ENCODE results near the gene CXXC5.
A peak's percentile ranks its signal among the peaks of the same experiment; 100 is the strongest.

The CXXC5 gene

DNA sequence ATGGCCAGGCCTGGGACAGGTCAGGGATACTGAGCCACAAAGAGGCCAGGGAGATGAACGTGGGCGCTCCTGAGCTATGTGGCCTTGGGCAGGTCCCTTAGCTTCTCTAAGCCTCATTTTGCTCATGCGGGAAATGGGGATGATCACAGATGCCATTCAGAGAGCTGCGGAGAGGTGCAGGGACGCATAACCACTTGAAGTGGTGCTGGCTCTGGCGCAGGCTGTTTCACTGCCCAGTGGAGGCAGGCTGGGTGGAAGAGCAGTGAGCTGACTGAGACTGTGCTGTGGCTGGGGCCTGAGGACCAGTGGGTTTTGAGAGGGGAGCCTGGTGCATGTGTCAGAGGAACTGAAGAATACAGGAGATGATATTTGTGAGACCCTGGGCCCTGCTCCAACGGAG, 18.4 kb downstream of the CXXC5 start:
- H3K4me3 ChIP-seq (ENCODE audit: control insufficient read depth, low read depth, low read length), result no peak overlapping the region
- TF ChIP-seq, protein P1, sequence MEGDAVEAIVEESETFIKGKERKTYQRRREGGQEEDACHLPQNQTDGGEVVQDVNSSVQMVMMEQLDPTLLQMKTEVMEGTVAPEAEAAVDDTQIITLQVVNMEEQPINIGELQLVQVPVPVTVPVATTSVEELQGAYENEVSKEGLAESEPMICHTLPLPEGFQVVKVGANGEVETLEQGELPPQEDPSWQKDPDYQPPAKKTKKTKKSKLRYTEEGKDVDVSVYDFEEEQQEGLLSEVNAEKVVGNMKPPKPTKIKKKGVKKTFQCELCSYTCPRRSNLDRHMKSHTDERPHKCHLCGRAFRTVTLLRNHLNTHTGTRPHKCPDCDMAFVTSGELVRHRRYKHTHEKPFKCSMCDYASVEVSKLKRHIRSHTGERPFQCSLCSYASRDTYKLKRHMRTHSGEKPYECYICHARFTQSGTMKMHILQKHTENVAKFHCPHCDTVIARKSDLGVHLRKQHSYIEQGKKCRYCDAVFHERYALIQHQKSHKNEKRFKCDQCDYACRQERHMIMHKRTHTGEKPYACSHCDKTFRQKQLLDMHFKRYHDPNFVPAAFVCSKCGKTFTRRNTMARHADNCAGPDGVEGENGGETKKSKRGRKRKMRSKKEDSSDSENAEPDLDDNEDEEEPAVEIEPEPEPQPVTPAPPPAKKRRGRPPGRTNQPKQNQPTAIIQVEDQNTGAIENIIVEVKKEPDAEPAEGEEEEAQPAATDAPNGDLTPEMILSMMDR (IDR thresholded peaks at IDR 0.05; ENCODE audit: control insufficient read depth, insufficient read depth, low read depth, low read length, missing control alignments), result no peak
- DNase-seq (ENCODE audit: low read depth), result no peak

DNA sequence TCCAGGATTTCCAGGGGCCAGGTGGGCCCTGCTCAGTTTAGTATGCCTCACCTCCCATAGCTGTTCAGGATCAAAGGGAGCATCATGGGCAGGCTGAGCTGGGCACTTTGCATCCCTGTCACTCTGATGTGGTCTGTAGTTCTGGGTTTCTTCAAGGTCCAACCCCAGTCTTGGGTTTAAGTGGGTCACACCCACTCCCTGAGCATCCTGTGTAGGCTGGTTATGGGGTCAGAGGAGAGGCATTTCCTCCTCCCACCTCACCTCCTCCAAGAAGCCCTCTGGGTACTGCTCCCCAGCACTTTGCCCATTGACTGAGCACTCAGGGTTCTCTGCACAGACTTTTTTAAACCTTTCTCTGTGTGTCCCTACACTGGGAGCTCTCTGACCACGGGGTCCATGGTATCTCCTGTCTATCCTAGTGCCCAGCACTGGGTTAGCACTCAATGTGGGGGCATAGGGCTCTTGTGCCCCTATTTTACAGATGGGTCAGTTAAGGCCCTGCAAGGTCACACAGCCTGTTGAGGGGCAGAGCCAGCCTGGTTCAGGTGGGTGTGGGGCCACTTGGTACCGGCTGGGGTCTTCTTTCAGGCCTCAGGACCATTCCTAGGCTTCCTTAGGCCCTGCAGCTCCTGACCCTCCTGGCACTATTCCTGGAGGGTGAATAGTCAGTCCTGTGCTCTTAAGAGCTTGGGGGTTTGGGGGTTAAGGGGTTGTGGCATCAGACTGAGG, 19.0 kb downstream of the CXXC5 start:
- TF ChIP-seq, protein P1 (IDR thresholded peaks at IDR 0.05; ENCODE audit: control insufficient read depth, insufficient read depth, low read depth, low read length, missing control alignments), result no peak
- DNase-seq (ENCODE audit: low read depth), result no peak
- H3K4me3 ChIP-seq (ENCODE audit: control insufficient read depth, low read depth, low read length), result no peak overlapping the region

DNA sequence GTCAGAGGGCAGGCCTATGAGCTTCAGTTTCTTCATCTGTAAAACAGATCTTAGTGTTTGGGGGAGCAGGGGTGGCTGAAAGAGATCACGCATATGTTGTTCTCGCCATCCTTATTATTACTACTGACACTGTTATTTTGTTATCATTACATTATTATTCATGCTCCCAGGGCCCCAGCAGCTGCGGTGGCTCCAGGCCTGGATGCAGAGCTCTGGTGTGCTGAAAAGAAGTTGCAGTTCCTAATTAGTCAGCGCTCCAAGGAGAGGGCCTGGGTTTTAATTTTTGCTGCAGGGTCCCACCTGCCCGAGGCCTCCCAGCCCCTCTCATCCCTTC, 19.5 kb downstream of the CXXC5 start:
- H3K4me3 ChIP-seq (ENCODE audit: control insufficient read depth, low read depth, low read length), result peak overlapping the region; percentile 19
- DNase-seq (ENCODE audit: low read depth), result no peak

DNA sequence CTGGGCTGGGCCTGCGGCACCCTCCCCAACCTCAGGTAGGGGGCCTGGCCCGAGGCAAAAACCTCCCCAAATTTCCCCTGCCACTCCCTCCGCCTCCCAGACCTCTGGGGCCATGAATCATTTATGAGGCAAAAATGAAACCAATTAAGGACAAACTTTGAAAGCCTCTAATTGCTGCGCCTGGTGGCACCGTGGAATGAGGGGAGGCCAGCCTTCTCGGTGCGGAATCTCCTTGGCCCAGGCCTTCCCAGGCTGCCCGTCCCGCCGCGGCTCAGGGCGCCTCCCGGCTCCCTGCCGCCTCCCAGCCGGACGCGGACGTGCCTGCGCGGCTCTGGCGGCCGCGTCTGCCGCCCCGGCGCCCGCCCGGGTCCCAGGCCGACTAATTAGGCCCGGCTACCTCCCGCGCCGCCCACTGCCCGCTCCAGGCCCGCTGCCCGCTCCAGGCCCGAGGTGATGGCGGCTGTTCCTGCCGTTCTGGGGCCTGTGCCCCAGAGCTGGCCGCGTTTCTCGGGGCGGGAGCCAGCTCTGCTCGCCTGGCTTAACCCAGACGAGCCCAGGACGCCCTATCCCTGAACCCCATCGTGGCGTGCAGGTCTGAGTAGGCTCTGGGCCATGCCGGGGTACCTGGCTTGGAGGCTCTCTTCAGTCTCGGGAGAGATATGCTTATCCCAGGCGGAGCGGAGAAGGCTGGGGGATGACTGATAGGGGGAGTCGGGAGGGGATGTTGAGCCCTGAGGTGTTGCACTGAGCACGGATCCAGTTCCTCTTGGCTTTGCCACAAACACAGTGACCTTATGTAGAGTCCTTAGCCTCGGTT, 20.1 kb downstream of the CXXC5 start:
- peak overlapping the region; percentile 21 for H3K4me3 ChIP-seq (ENCODE audit: control insufficient read depth, low read depth, low read length)
- DNase-seq (ENCODE audit: low read depth), result no peak
- TF ChIP-seq, protein P1 (IDR thresholded peaks at IDR 0.05; ENCODE audit: control insufficient read depth, insufficient read depth, low read depth, low read length, missing control alignments), result no peak

More for the DNA sequence above, 19.5 kb downstream of the CXXC5 start:
- TF ChIP-seq, protein P1 (IDR thresholded peaks at IDR 0.05; ENCODE audit: control insufficient read depth, insufficient read depth, low read depth, low read length, missing control alignments), result no peak

DNA sequence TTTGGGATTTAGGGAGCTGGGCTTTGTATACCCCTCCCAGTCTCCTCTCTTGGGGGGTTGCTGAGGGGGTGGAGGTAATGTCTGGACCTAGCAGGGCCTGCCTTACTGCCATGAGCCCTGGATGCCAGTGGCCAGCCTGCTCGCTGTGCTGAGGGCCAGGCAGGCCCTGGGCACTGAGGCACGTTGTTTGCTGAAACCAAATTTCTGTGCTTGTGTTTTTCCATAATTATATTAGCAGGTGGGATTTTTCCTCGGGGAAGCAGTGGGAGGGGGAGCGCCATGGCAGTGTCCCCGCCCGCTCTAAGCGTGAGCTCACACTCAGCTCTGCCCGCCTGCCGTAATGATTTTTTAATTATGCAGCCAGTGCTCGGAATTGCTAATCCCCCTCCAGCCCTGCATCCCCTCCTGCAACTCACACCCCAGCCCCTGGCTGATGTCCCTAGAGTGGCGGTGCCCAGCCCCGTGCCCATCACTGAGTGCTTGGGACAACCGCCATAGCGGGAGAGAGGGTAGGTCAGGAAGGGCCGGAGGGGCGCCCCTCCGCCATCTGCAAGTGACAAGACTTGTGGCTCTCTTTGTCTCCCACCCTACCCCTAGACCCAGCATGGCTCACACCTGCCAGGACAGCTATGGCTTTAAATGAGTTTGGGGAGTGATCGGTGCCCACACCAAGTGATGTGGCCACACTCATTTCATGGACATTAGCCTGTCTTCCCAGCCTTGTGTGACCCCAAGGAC, 20.9 kb downstream of the CXXC5 start:
- TF ChIP-seq, protein P1 (IDR thresholded peaks at IDR 0.05; ENCODE audit: control insufficient read depth, insufficient read depth, low read depth, low read length, missing control alignments), result no peak
- no peak for DNase-seq (ENCODE audit: low read depth)
- no peak overlapping the region; the same call in 1 of the 2 replicates for H3K4me3 ChIP-seq (ENCODE audit: control insufficient read depth, low read depth, low read length)

DNA sequence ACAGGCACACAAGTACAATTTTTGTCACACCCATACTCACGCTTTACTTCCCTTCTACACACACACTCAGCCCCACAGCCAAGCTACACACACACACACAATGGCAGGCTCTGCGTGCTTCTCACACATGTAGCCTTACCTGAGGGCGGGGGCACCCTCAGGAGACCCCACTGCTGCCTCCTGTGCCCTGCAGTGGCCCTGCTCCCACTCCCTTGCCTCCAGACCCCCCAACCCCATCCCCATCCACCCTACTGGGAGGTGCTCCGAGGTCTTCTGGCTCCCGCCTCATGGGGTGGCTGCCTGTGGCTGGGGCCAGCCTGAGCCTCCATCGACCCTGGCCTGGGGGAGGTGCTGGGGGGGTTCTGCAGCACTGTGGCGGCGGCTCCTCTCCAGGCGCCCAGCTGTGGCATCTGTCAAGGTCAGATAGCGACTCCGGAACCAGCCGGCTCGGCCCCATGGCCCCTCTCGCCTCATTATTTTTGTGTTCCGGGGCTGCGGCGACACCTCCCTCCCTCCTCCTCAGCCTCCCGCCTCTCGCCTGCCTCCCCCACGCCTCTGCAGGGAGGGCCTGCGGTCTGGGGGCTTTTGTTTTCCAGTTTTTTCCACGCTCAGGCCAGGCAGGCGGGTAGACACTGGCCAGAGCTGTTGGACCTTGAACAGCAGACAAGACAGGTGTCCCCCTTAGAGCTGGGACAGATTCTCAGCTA, 21.7 kb downstream of the CXXC5 start:
- TF ChIP-seq, protein P1 (IDR thresholded peaks at IDR 0.05; ENCODE audit: control insufficient read depth, insufficient read depth, low read depth, low read length, missing control alignments), result no peak
- no peak overlapping the region for H3K4me3 ChIP-seq (ENCODE audit: control insufficient read depth, low read depth, low read length)
- DNase-seq (ENCODE audit: low read depth), result no peak

All from AG09309 (cell line).